Uterus (tissue), 2 donors: ENCODE data around the gene MYO9A.
"Not testable (repeated sequence)": the region's sequence is repeated elsewhere in the genome, so short reads cannot be mapped to it uniquely, and the experiment has no call there.

Experiments
- CTCF ChIP-seq, 4 experiments: fragments of 200-600 bp in 2 of 4; fragments of 450-650 bp in 2 of 4; sonication (generic) in 2 of 4; IDR thresholded peaks; one replicate each; pipeline ENCODE4 v1.5.1; 2016 to 2019; ENCODE audit warnings: antibody characterized with exemption in 4 of 4, mild to moderate bottlenecking in 2 of 4, moderate library complexity in 1 of 4
- POLR2A ChIP-seq, 2 donors: fragments of 450-650 bp; IDR thresholded peaks; one replicate each; pipeline ENCODE4 v1.6.1; 2016; ENCODE audit warnings: antibody characterized with exemption in 2 of 2, mild to moderate bottlenecking in 1 of 2, moderate library complexity in 1 of 2

- not testable (repeated sequence) for TF ChIP-seq CTCF, POLR2A (IDR thresholded peaks at IDR 0.05)
Observed at GRCh38 chr15:72014555-72014954, 103.4 kb downstream of the MYO9A start.
